Trophoblast cell (in vitro differentiated cells and primary cell): Measurements from ENCODE around the gene STRN4.
"Not testable (repeated sequence)": the region's sequence is repeated elsewhere in the genome, so short reads cannot be mapped to it uniquely, and the experiment has no call there.

Source experiments
- DNase-seq, 2 donors: peaks; one replicate each; pipeline ENCODE4 v3.0.0-alpha.2; 2016
- H2AFZ ChIP-seq: 2 replicates; pipeline ENCODE4 v1.6.1; 2013; ENCODE audit warnings: low read length, moderate library complexity, mild to moderate bottlenecking; ENCODE audit not compliant: insufficient read depth, poor library complexity
- H2AK5ac ChIP-seq: 2 replicates; pipeline ENCODE4 v1.6.1; 2013; ENCODE audit warnings: mild to moderate bottlenecking, low read length
- H2BK120ac ChIP-seq: 2 replicates; pipeline ENCODE4 v1.6.1; 2013; ENCODE audit warnings: low read length, mild to moderate bottlenecking, moderate library complexity; ENCODE audit not compliant: insufficient read depth, poor library complexity
- H2BK12ac ChIP-seq: 2 replicates; pipeline ENCODE4 v1.6.1; 2013; ENCODE audit warnings: mild to moderate bottlenecking, low read length, moderate library complexity
- H2BK5ac ChIP-seq: 2 replicates; pipeline ENCODE4 v1.6.1; 2013; ENCODE audit warnings: low read length, low read depth, moderate library complexity, mild to moderate bottlenecking; ENCODE audit not compliant: poor library complexity
- H3K14ac ChIP-seq: 2 replicates; pipeline ENCODE4 v1.6.1; 2013; ENCODE audit warnings: mild to moderate bottlenecking, low read length
- H3K18ac ChIP-seq: 2 replicates; pipeline ENCODE4 v1.6.1; 2013; ENCODE audit warnings: mild to moderate bottlenecking, low read length
- H3K23ac ChIP-seq: 2 replicates; pipeline ENCODE4 v1.6.1; 2013; ENCODE audit warnings: low read length
- H3K27ac ChIP-seq: 2 replicates; pipeline ENCODE4 v1.5.1; 2013; ENCODE audit warnings: low read depth, mild to moderate bottlenecking, inconsistent platforms, low read length, moderate library complexity
- H3K27me3 ChIP-seq: 2 replicates; pipeline ENCODE4 v1.6.1; 2013; ENCODE audit warnings: inconsistent platforms, mild to moderate bottlenecking, low read length, moderate library complexity; ENCODE audit not compliant: insufficient read depth
- H3K36me3 ChIP-seq, 2 experiments: 1 replicate in 1 of 2; 2 replicates in 1 of 2; pipeline ENCODE4 v1.6.1; 2013; ENCODE audit warnings: low read length in 2 of 2, mild to moderate bottlenecking in 2 of 2, moderate library complexity in 1 of 2; ENCODE audit not compliant: insufficient read depth in 2 of 2, control insufficient read depth in 1 of 2
- H3K4ac ChIP-seq: 2 replicates; pipeline ENCODE4 v1.6.1; 2013; ENCODE audit warnings: low read depth, mild to moderate bottlenecking, low read length, moderate library complexity
- H3K4me1 ChIP-seq, 2 experiments: 1 replicate in 1 of 2; 2 replicates in 1 of 2; pipeline ENCODE4 v1.6.1; 2013; ENCODE audit warnings: low read length in 2 of 2, mild to moderate bottlenecking in 2 of 2, moderate library complexity in 1 of 2; ENCODE audit not compliant: insufficient read depth in 2 of 2, control insufficient read depth in 1 of 2
- H3K4me2 ChIP-seq: 2 replicates; pipeline ENCODE4 v1.6.1; 2013; ENCODE audit warnings: inconsistent platforms, mild to moderate bottlenecking, low read length, moderate library complexity
- H3K4me3 ChIP-seq: 2 replicates; pipeline ENCODE4 v1.5.1; 2013; ENCODE audit warnings: mild to moderate bottlenecking, low read depth, low read length, inconsistent platforms
- H3K79me1 ChIP-seq: one replicate; pipeline ENCODE4 v1.6.1; 2013; ENCODE audit warnings: low read length
- H3K79me2 ChIP-seq: 2 replicates; pipeline ENCODE4 v1.6.1; 2013; ENCODE audit warnings: low read length, mild to moderate bottlenecking; ENCODE audit not compliant: control insufficient read depth, insufficient read depth, poor library complexity
- H3K9ac ChIP-seq: 2 replicates; pipeline ENCODE4 v1.6.1; 2013; ENCODE audit warnings: mild to moderate bottlenecking, low read length
- H3K9me3 ChIP-seq: 2 replicates; pipeline ENCODE4 v1.6.1; 2013; ENCODE audit warnings: low read depth, mild to moderate bottlenecking, control low read depth, inconsistent platforms, low read length; ENCODE audit not compliant: insufficient read depth
- H4K12ac ChIP-seq: 2 replicates; pipeline ENCODE4 v1.6.1; 2013; ENCODE audit warnings: low read depth, mild to moderate bottlenecking, low read length, moderate library complexity
- H4K8ac ChIP-seq: 2 replicates; pipeline ENCODE4 v1.6.1; 2013; ENCODE audit warnings: low read depth, mild to moderate bottlenecking, low read length, moderate library complexity
- H4K91ac ChIP-seq: one replicate; pipeline ENCODE4 v1.6.1; 2013; ENCODE audit warnings: low read depth, mild to moderate bottlenecking, low read length, moderate library complexity
- WGBS: extraction: QIAGEN DNeasy Blood & Tissue Kit; methylation state at CpG from one replicate; pipeline ENCODE4 v1.1.7; 2013; ENCODE audit warnings: missing lambda C conversion rate; ENCODE audit not compliant: insufficient read length, insufficient coverage; ENCODE audit errors: extremely low coverage; 5-methylcytosine and 5-hydroxymethylcytosine counted together

Gene STRN4

GRCh38 chr19:46775642-46776258 is 29.5 kb upstream of the STRN4 start:
- Histone ChIP-seq H2AFZ (no peak overlapping the region), H3K23ac (no peak overlapping the region), H3K79me2 (no peaks in the 10 kb centered on the region), H2BK12ac (no peak overlapping the region), H3K27me3 (no peaks in the 10 kb centered on the region), H3K18ac (no peak overlapping the region), H3K4me2 (no peak overlapping the region), H2AK5ac (no peak overlapping the region), H4K8ac (no peak overlapping the region), H3K4ac (no peak overlapping the region), H4K12ac (no peak overlapping the region), H3K79me1 (no peaks in the 10 kb centered on the region), H2BK5ac (no peak overlapping the region), H3K4me3 (no peak overlapping the region), H3K27ac (no peak overlapping the region), H3K14ac (no peak overlapping the region), H3K9me3 (peaks cover 4% of the 10 kb centered on the region), H3K36me3 (peaks cover 46 to 52% of the 10 kb centered on the region in 2 experiments), H3K4me1 (no peaks in the 10 kb centered on the region), H2BK120ac (no peak overlapping the region), H3K9ac (no peak overlapping the region), H4K91ac (no peak overlapping the region)
- DNase-seq: no peak
- WGBS: no CpG with 5 or more reads among the region's 11 CpGs

- H3K79me1 ChIP-seq: no peaks in the 10 kb centered on the region
- WGBS: no CpG with 5 or more reads among the region's 7 CpGs
- no peak overlapping the region for H4K8ac ChIP-seq
- H3K9ac ChIP-seq: no peak overlapping the region
- H3K4ac ChIP-seq: no peak overlapping the region
- H3K4me2 ChIP-seq: no peak overlapping the region
- H3K27ac ChIP-seq: no peak overlapping the region
- no peak overlapping the region for H2AFZ ChIP-seq
- H3K14ac ChIP-seq: no peak overlapping the region
- DNase-seq: no peak
- H3K4me1 ChIP-seq: no peaks in the 10 kb centered on the region
- H3K27me3 ChIP-seq: no peaks in the 10 kb centered on the region
- H3K36me3 ChIP-seq: peaks cover 30 to 32% of the 10 kb centered on the region in 2 experiments
- no peaks in the 10 kb centered on the region for H3K79me2 ChIP-seq
- no peak overlapping the region for H2BK12ac ChIP-seq
- no peak overlapping the region for H3K18ac ChIP-seq
- H2BK120ac ChIP-seq: no peak overlapping the region
- H2BK5ac ChIP-seq: no peak overlapping the region
- no peak overlapping the region for H3K4me3 ChIP-seq
- H3K9me3 ChIP-seq: no peaks in the 10 kb centered on the region
- H2AK5ac ChIP-seq: no peak overlapping the region
- H4K91ac ChIP-seq: no peak overlapping the region
- no peak overlapping the region for H4K12ac ChIP-seq
- no peak overlapping the region for H3K23ac ChIP-seq
Observed at GRCh38 chr19:46773018-46773399, 26.8 kb upstream of the STRN4 start.

GRCh38 chr19:46772170-46773017 is 26.1 kb upstream of the STRN4 start:
- no peak overlapping the region for H3K4me3 ChIP-seq
- H3K4me1 ChIP-seq: no peaks in the 10 kb centered on the region
- H2AK5ac ChIP-seq: no peak overlapping the region
- peak in 1 of 2 donors; percentile 40 for DNase-seq
- no peak overlapping the region for H3K27ac ChIP-seq
- no peak overlapping the region for H3K23ac ChIP-seq
- H3K79me2 ChIP-seq: no peaks in the 10 kb centered on the region
- WGBS: no CpG with 5 or more reads among the region's 12 CpGs
- H3K9ac ChIP-seq: no peak overlapping the region
- H3K18ac ChIP-seq: no peak overlapping the region
- no peaks in the 10 kb centered on the region for H3K27me3 ChIP-seq
- H3K36me3 ChIP-seq: peaks cover 26 to 27% of the 10 kb centered on the region in 2 experiments
- no peaks in the 10 kb centered on the region for H3K9me3 ChIP-seq
- H2BK120ac ChIP-seq: no peak overlapping the region
- H3K4ac ChIP-seq: no peak overlapping the region
- H3K14ac ChIP-seq: no peak overlapping the region
- no peak overlapping the region for H2AFZ ChIP-seq
- H3K79me1 ChIP-seq: no peaks in the 10 kb centered on the region
- no peak overlapping the region for H2BK5ac ChIP-seq
- no peak overlapping the region for H4K91ac ChIP-seq
- no peak overlapping the region for H3K4me2 ChIP-seq
- no peak overlapping the region for H2BK12ac ChIP-seq
- H4K8ac ChIP-seq: no peak overlapping the region
- H4K12ac ChIP-seq: no peak overlapping the region

- not testable (repeated sequence) for H3K14ac ChIP-seq, H3K4ac ChIP-seq, H2BK5ac ChIP-seq, H3K9me3 ChIP-seq, H2BK12ac ChIP-seq, H3K36me3 ChIP-seq, DNase-seq, H4K91ac ChIP-seq, H3K79me1 ChIP-seq, H3K4me2 ChIP-seq, H3K9ac ChIP-seq, H3K79me2 ChIP-seq, H3K4me1 ChIP-seq, H3K18ac ChIP-seq, H4K8ac ChIP-seq, H4K12ac ChIP-seq, H2BK120ac ChIP-seq, H2AFZ ChIP-seq, H3K4me3 ChIP-seq, H2AK5ac ChIP-seq, H3K27me3 ChIP-seq, H3K27ac ChIP-seq, H3K23ac ChIP-seq
- no CpG with 5 or more reads among the region's 4 CpGs for WGBS
Observed at GRCh38 chr19:46768746-46769145, 22.5 kb upstream of the STRN4 start.
